ENCODE data around the gene CEACAM1. TPM values are rescaled to one million over a fixed set of nuclear protein-coding genes. Genes with fewer than 3 reads are reported as not detected.

CEACAM1 gene
- total RNA-seq, 1 experiment from 2014 or later: 0.95 TPM

- Histone ChIP-seq H3K4me3 (ENCODE audit: low read length) (no peak overlapping the region), H3K9me3 (ENCODE audit: low read length) (no peaks in the 10 kb centered on the region), H2AFZ (ENCODE audit: low read length) (no peak overlapping the region), H3K36me3 (ENCODE audit: low read depth, low read length) (no peaks in the 10 kb centered on the region), H3K27ac (ENCODE audit: low read length) (no peak overlapping the region), H3K4me1 (ENCODE audit: insufficient read depth, low read length) (peaks cover 14% of the 10 kb centered on the region), H3K9ac (ENCODE audit: low read length) (no peak overlapping the region), H3K9me2 (replicated peaks; ENCODE audit: low read length) (no peaks in the 10 kb centered on the region), H3F3A (ENCODE audit: low read length, unreplicated experiment) (no peaks in the 10 kb centered on the region), H3K4me2 (ENCODE audit: low read length) (no peak overlapping the region), H4K20me1 (ENCODE audit: low read length) (no peaks in the 10 kb centered on the region), H3K79me2 (ENCODE audit: low read length) (no peaks in the 10 kb centered on the region), H3K27me3 (ENCODE audit: low read length) (no peaks in the 10 kb centered on the region)
- intact Hi-C loops (cut with micrococcal nuclease): no loop called here
- TF ChIP-seq EZH2phosphoT487 (IDR thresholded peaks at IDR 0.05; ENCODE audit: borderline replicate concordance, low read length) (no peak), EZH2 (IDR thresholded peaks at IDR 0.05; ENCODE audit: low read length, unreplicated experiment) (no peak), CTCF (conservative IDR thresholded peaks at IDR 0.05; ENCODE audit: low read depth, low read length) (no peak)
- POLR2A ChIA-PET (ENCODE audit: unreplicated experiment): no interaction called here
- CTCF ChIA-PET: no interaction called here
- DNase-seq: no peak
- BruUV-seq (replicated peaks): no TSS peak
- no peak for ATAC-seq
These were observed 68.4 kb downstream of the CEACAM1 start for GRCh38 chr19:42459926-42460325.

Other genes with a start within 250 kb of the CEACAM1 start
- not detected in 2 replicates for gene PRR19, start 226.3 kb downstream of the CEACAM1 start, total RNA-seq (2014; rRNA removed)
- not detected in 2 replicates for gene PAFAH1B3, start 225.9 kb downstream of the CEACAM1 start, total RNA-seq (2014; rRNA removed)
- gene TMEM145, start 215.2 kb downstream of the CEACAM1 start, total RNA-seq (2014; rRNA removed): 0.29 and 0.69 TPM in 2 replicates
- 7.7 and 12.2 TPM in 2 replicates for gene MEGF8, start 202.8 kb downstream of the CEACAM1 start, total RNA-seq (2014; rRNA removed)
- 4.1 and 4.5 TPM in 2 replicates for gene CNFN, start 138.2 kb downstream of the CEACAM1 start, total RNA-seq (2014; rRNA removed)
- gene LIPE, start 101.1 kb downstream of the CEACAM1 start, total RNA-seq (2014; rRNA removed): 2.1 and 3.7 TPM in 2 replicates
- 0.98 TPM in 1 of 2 replicates, not detected in the other for gene CXCL17, start 85.5 kb downstream of the CEACAM1 start, total RNA-seq (2014; rRNA removed)
- gene CEACAM8, start 66.4 kb upstream of the CEACAM1 start, total RNA-seq (2014; rRNA removed): not detected in 2 replicates
- not detected in 2 replicates for gene PSG3, start 212.0 kb upstream of the CEACAM1 start, total RNA-seq (2014; rRNA removed)
- gene PSG8, start 237.2 kb upstream of the CEACAM1 start, total RNA-seq (2014; rRNA removed): not detected in 2 replicates